Activated T-cell treated with anti-CD3 and anti-CD28 coated beads for 24 hours (primary cell): ENCODE results near the gene FAF1.

Experiments
- DNase-seq: peaks from one replicate; pipeline ENCODE4 v3.0.0-alpha.2; 2020; ENCODE audit warnings: low read depth

Gene FAF1

GRCh38 chr1:50426702-50427085 is 533.4 kb downstream of the FAF1 start:
- no peak for DNase-seq

- DNase-seq: no peak
These were observed 533.9 kb downstream of the FAF1 start for GRCh38 chr1:50426108-50426700.

GRCh38 chr1:50425376-50426107 is 534.5 kb downstream of the FAF1 start:
- DNase-seq: no peak

- no peak for DNase-seq
These were observed 535.1 kb downstream of the FAF1 start for GRCh38 chr1:50424884-50425375.

DNA sequence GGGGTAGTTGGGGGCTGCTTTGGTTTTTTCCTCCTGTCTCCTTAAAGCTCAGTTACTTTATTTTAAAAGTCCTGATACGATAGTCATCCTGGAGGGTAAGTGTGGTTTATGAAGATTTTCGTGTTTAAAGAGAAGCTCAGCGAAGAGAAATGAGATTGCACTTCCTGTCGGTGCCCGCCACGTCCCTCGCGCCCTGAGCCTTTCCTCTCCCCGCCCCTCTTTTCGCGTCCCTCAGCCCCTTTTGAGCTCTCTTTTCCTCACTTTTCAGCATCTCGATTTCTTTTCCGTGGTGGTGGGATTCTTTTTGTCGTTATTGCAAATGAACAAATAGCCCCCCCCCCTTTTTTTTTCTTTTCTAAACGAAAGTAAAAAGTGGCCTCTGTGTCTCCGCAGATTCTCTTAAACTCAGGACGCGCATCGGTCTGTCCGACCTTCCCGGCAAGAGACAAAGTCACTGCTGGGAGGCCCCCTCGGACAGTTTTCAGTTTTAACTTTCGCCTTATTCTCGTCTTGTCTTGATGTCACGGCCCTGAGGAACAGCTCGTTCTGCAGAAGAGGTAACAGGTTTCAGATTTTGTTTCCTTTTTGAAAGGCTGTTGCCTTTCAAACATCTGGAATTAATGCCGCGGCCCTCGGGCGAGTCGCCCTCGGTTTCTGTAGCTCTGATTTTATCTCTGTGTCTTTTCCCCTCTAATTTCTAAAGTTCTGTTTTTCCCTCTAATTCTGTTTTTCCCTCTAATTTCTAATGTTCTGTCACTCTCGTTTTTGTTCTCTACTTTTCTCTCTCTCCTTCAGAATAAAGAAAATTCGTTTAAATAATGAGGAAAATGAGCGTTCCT is 535.8 kb downstream of the FAF1 start:
- DNase-seq: no peak

DNA sequence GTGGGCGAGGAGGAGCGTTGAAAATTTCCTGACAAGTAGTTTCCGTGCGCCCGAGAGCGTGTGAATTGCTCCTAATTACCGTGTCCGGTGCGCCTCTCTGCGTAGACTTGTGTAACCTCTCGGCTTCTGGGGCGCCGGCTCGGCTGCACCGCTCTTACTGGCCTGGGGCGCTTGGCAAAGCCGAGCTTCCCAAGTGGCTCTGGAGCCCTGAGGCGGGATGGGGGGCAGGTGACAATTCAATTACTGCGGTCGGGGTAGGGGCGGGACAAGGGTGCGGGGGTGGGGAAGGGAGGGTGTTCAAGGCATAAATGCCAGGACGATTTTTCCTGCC is 536.4 kb downstream of the FAF1 start:
- DNase-seq: no peak

DNA sequence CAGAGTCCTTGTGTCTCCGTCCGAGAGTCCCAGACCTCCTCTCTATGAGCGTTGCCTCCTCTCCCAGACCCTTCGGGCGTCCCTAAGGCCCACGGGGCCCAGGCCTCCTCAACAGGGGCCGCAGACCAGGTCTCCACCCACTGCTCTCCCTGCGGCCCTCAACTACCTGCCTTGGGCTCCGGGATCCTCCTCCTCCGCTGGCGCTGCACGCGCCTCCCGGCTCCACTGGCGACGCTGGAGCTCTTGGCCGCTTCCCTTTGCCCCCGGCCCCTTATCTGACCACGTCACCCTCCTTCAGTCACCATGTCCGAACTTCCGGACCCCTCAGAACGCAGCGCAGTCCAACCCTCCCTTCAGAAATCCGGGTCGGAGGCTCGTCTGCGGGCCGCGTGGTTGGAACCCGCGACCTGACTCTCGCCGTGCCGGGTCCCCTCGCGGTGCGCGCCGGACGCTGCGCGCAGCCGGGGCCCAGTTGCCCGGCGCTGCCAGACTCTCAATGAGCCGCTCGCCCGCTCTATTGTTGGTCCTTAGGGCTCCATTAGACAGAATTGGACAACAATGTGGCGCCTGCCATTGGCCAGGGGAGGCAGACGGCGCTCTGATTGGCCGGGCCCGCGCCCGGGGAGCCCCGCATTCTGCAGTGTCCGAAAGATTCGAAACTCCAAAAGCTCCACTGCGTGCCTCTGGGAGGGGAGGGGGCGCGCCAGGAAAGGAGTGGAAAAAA is 537.0 kb downstream of the FAF1 start, which contains the start of gene DMRTA2:
DMRTA2 (minus strand) TSS at position 498 of the 724 bp plus-strand sequence. CDS start 1,907 bp downstream, outside the sequence.
- DNase-seq: no peak

DNA sequence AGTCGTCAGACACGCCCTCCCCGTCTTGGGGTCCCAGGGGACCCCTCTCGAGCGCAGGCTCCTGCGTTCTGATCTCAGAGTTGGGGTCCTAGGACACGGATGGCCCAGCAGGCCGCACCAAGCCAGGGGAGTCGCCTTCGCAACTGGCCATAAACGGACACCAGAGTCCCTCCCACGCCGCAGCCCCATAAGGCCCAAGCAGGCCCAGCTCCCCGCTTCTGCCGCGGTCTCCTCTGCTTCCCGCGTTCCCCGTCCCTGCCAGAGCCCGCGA is 537.5 kb downstream of the FAF1 start:
- DNase-seq: no peak

DNA sequence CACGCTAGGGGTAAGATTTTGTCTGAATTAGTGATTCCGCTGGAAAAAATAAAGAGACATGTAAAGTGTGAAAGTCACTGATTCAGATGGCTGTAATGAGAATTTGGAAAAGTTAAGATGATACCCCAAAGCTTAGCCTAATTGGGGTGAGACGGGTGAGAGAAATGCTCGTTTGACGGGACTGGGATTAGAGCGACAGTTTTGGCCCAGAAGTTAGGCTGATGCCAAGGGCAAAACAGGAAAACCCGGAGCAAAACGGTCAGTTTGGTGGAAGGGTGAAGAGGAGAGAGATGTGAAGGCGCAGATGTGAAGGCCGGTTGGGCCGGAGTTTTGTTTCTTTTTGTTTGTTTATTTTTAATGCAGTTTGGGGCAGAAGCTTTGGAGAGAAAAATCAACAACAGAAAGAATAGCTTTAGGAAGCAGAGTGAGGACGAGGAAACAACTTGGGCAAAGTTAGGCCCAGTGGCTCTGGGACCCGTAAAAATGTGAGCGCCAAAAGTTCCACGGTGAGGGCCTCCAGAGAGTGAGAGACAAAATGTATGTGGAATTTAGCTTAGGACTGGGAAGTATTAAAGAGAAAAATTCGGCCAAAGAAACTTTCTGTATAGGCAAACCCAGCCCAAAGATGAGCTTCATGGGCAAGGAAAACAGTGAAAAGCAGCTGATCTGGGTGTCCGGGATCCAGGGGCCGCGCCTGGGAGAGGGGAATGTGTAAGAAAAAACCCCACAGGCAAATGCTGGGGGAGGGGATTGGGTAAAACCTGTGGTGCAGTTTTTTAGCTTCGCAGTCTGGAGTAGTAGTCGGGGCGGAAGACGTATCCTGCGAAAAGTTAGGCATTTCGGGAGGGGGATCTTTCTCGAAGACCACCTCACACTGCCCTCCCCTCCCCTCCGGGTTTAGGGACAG is 538.0 kb downstream of the FAF1 start:
- no peak for DNase-seq

GRCh38 chr1:50421366-50421748 is 538.7 kb downstream of the FAF1 start:
- no peak for DNase-seq

GRCh38 chr1:50420689-50421365 is 539.2 kb downstream of the FAF1 start:
- no peak for DNase-seq

DNA sequence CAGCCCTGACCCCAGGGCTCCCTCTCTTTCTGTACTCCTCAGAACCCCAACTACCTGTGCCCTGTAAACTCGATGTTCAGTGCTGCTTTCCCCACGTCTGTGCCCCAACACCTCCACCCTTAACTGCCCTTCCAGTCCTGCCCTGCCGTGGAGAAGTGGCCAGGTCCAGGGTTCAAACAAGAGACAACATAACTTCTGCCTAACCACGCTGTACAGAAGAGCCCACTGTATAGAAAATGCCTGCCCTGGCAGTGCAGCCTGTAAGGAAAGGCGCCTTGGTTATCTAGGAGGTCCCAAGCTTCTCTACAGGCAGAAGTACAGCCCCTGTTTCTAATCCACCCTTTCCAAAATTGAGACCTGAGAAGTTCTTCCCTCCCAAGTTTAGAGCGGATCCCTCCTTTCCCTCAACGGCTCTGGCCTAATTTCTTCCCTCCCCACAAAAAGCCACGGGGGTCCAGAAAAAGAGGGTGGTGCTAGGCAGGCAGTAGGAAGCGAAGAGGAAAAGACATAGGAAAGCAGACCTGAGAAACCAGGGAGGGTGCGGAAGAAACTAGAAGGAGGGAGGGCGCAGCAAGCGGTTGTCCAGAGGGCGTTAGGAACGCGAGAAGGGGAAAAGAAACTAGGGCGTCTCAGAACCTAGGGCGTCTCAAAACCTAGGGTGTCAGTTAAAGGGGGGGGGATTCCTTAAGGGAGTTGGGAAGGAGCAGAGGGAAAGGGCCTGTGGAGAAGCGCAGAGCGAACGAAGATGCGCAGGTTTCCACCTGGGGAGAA is 540.0 kb downstream of the FAF1 start:
- no peak for DNase-seq

DNA sequence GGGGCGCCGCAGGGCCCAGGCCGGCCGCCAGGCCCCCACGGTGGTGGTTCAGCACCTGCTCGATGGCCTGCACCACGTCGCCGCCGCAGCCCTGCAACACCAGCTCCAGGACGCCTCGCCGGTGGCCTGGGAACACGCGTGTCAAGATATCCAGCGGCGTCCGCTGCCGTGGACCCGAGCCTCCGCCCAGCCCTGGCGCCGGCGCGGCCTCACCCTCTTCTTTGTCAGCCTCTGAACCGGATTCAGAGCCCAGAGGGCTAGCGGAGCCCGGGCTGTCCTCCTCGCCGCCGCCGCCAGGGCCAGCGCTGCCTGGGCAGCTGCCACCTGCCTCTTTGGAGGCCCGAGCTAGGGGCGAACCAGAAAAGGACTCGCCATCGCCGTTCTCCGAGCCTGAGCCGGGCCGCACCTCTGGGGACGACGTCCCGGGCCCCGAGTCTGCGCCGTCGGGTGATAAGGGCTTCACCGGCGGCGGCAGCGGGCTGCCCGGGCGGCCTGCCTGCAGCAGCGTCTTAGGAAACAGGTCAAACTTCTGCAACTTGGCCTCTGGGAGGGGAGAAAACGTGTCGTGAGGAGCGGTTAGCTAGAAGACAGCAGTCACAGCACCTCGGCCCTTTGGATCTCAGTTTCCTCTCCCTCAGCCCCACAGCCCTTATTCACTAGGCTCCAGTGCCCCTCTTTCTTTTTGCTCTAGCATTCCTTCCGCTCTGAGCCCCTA is 540.7 kb downstream of the FAF1 start:
- no peak for DNase-seq

GRCh38 chr1:50418600-50419109 is 541.4 kb downstream of the FAF1 start:
- DNase-seq: no peak

GRCh38 chr1:50417946-50418599 is 542.0 kb downstream of the FAF1 start:
- DNase-seq: no peak

DNA sequence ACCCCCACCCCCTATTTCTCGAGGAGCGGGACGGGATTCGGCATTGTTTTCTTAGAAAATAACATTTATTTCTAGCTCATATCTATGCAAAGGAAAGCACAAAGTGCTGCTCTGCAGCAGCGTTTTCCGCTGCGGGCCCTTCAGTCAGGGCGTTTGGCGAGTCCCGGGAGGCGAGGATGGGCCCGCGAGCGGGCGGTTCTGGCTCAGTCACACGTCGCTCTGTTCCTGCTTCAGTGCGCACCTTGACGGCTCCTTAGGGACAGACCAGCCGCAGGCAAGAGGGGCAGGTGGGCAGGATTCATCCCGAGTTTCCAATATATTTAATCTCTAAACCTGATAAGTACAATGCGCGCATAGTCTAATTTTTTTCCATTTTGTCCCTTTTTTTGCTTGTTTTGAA is 542.6 kb downstream of the FAF1 start:
- DNase-seq: no peak

GRCh38 chr1:50416553-50417453 is 543.3 kb downstream of the FAF1 start:
- DNase-seq: no peak

DNA sequence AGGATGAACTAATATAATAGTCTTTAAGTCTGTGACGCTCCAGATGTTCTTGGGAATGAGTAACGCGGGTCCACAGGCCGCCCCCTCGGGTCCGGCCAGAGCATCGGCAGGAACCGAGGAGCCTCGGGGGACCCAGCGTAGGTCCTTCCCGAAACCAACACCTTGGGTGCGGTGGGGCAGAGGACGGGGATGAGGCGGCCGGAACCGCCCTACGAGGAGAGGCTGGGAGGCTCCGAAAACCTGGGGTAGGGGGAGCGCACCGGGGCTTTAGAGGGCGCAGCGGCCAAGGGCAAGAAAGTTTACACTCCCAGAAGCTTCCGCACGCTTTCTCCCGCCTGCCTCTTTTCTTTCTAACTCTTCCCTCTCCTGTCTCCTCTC is 543.9 kb downstream of the FAF1 start:
- DNase-seq: no peak
